Measurements from ENCODE around the gene OR52B6.

OR52B6 gene, protein sequence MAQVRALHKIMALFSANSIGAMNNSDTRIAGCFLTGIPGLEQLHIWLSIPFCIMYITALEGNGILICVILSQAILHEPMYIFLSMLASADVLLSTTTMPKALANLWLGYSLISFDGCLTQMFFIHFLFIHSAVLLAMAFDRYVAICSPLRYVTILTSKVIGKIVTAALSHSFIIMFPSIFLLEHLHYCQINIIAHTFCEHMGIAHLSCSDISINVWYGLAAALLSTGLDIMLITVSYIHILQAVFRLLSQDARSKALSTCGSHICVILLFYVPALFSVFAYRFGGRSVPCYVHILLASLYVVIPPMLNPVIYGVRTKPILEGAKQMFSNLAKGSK

DNA sequence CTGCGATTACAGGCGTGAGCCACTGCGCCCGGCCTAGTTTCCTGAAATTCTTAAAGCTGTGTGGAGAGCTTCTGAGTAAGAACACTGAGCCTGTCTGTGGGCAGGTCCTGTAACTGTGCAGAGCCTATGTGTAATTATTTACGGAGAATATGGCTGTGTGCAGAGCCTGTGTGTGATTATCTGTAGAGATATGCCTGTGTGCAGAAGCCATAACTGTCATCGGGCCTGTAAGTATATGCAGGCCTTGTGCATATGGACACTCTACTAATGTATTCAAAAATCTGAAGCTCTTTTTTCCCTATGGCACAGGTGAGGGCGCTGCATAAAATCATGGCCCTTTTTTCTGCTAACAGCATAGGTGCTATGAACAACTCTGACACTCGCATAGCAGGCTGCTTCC is at the start of gene OR52B6:
TSS of gene OR52B6 (plus strand) at position 301 of the 400 bp plus-strand sequence. CDS start at position 301, 0 bp downstream.
- H3K27ac ChIP-seq = no peak within 1 kb of the TSS
- no peak for TF ChIP-seq ZFX (IDR thresholded peaks at IDR 0.05; ENCODE audit: borderline replicate concordance)
- TF ChIP-seq, protein P1, sequence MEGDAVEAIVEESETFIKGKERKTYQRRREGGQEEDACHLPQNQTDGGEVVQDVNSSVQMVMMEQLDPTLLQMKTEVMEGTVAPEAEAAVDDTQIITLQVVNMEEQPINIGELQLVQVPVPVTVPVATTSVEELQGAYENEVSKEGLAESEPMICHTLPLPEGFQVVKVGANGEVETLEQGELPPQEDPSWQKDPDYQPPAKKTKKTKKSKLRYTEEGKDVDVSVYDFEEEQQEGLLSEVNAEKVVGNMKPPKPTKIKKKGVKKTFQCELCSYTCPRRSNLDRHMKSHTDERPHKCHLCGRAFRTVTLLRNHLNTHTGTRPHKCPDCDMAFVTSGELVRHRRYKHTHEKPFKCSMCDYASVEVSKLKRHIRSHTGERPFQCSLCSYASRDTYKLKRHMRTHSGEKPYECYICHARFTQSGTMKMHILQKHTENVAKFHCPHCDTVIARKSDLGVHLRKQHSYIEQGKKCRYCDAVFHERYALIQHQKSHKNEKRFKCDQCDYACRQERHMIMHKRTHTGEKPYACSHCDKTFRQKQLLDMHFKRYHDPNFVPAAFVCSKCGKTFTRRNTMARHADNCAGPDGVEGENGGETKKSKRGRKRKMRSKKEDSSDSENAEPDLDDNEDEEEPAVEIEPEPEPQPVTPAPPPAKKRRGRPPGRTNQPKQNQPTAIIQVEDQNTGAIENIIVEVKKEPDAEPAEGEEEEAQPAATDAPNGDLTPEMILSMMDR (IDR thresholded peaks at IDR 0.05) = no peak

DNA sequence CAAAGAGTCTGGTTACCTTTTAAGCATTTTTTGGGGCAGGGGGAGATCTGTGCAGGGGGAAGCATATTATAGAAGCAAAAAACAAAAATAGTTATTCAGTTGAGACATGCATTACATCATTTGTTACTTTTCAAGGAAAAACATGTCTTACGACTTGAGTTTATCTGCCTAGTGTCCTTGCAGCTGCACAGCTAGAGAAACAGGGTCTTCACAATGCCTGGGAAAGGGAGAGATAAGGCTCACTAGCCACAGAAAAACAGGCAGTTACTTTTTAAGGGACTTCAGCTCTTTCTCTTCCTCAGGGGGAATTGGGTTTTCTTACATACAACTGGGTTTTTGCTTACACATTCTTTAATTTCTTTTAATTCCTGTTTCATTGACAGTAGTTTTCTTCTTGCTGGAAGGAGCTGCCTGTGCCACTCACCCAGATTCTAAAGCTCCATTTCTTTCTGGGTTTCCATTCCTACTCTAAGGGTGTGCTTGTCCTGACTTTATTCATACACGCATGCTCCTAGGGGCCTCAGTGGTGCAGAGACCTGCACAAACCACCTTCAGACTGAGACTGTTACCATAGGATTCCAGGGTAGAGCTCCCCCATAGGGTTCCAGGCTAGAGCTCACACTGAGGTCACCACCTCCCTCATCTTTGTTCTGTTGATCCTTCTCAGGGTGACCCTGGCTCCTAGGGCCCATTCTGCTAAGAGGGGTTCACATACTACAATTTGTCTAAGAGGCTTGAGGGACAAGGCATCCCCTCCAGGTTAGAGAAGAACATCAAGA is 49.4 kb upstream of the OR52B6 start:
- H3K27ac ChIP-seq = no peak overlapping the region
- TF ChIP-seq, protein P1 (IDR thresholded peaks at IDR 0.05) = no peak
- no peak for TF ChIP-seq ZFX (IDR thresholded peaks at IDR 0.05; ENCODE audit: borderline replicate concordance)

DNA sequence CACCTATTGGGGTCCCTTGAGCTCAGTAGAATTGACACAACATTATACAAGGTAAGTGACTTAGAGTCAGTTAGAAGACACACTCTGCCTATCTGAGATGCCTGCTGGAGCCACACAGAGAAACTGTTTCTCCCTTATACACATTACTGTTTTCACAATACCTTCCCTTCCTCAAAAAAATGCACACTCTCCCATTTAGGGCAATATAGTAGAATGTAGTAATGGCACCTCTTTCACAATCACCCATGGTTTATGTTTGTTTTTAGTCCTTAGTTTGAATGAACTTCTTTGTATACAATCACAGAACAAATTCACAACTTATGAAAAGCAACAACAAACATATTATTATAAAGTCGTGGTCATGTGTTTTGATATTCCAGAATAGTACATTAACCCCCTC is 46.6 kb upstream of the OR52B6 start:
- TF ChIP-seq, protein P1 (IDR thresholded peaks at IDR 0.05) = no peak
- no peak for TF ChIP-seq ZFX (IDR thresholded peaks at IDR 0.05; ENCODE audit: borderline replicate concordance)
- no peak overlapping the region for H3K27ac ChIP-seq

DNA sequence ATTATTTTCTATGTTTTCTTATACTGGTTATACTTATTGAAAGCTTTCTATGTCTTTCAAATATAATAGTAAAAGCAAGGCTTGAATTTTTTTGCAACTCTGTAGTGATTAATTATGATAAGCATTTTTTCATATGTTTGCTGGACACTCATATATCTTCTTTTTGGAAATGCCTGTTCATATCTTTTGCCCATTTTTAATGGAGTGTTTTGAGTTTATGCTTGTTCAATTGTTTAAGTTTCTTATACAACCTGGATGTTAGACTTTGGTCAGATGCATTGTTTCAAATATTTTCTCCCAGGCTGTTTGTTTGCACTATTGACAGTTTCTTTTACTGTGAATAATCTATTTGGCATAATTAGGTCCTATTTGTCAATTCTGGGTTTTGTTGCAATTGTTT is 44.2 kb upstream of the OR52B6 start:
- TF ChIP-seq, protein P1 (IDR thresholded peaks at IDR 0.05) = no peak
- no peak for TF ChIP-seq ZFX (IDR thresholded peaks at IDR 0.05; ENCODE audit: borderline replicate concordance)
- H3K27ac ChIP-seq = no peak overlapping the region

DNA sequence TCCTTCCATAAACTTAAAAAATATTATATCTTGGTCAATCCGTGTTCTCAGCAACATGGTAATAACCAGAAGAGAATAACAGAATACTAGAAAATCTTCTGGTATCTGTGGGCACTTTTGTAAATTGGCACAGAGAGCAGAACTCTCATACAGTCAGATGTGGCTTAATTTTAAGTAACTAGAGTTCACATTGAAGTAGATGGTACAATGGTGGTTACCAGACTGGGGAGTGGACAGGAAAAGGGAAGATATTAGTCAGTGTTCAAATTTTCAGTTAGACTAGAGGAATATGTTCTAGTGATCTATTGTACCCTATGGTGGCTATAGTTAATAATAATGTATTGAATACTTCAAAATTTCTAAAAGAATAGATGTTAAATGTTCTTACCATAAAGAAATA is 39.2 kb upstream of the OR52B6 start:
- H3K27ac ChIP-seq = no peak overlapping the region
- TF ChIP-seq, protein P1 (IDR thresholded peaks at IDR 0.05) = no peak
- TF ChIP-seq ZFX (IDR thresholded peaks at IDR 0.05; ENCODE audit: borderline replicate concordance) = no peak

DNA sequence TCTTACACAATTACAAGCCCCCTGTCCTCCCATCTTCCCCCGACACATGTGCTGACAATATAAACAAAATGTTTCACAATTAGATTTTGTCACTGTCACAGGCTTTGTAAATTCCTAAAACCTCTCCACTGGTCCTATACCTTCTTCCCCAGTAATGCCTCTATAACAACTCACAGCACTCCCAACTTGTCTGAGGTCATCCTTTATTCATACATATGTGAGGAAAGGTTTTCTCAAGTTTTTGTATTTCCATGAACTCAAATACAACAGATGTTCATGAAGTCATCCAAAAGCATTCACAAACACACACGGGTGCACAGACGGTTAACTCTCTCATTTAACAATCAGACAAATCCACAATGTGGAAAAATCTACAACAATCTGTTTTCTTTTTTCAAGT is 34.2 kb upstream of the OR52B6 start:
- H3K27ac ChIP-seq = no peak overlapping the region
- no peak for TF ChIP-seq ZFX (IDR thresholded peaks at IDR 0.05; ENCODE audit: borderline replicate concordance)
- TF ChIP-seq, protein P1 (IDR thresholded peaks at IDR 0.05) = no peak

DNA sequence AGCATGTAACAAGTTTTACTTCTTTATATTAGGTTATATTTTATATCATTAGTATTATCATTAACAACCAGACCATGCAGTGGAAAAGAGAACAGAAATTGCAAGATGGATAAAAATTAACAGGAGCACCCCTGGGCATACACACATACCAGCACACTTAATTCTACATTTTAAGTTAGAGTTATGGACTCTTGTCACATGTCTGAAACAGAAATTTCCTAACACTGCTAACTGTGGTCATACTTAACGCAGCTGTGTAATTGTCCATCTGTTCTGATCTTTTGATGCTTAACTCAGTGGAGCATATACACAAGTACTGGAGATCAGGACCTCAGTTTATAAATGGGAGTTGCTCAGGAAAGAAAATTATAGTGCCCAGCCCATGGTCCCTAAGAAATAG is 32.7 kb upstream of the OR52B6 start:
- no peak overlapping the region for H3K27ac ChIP-seq
- TF ChIP-seq, protein P1 (IDR thresholded peaks at IDR 0.05) = no peak
- no peak for TF ChIP-seq ZFX (IDR thresholded peaks at IDR 0.05; ENCODE audit: borderline replicate concordance)

Data from 22Rv1 (cell line).